Measurements from ENCODE around the gene PHF3.
"Not testable (repeated sequence)": the region's sequence is repeated elsewhere in the genome, so short reads cannot be mapped to it uniquely, and the experiment has no call there.

Gene PHF3

GRCh38 chr6:63706630-63707029 is 71.0 kb downstream of the PHF3 start:
- no peak for DNase-seq (ENCODE audit: low spot score)

- no peak for DNase-seq (ENCODE audit: low spot score)
These were observed 73.0 kb downstream of the PHF3 start for GRCh38 chr6:63708631-63709030.

GRCh38 chr6:63709148-63709547 is 73.5 kb downstream of the PHF3 start:
- no peak for DNase-seq (ENCODE audit: low spot score)

GRCh38 chr6:63713332-63713731 is 77.7 kb downstream of the PHF3 start:
- no peak for DNase-seq (ENCODE audit: low spot score)

- no peak for DNase-seq (ENCODE audit: low spot score)
These were observed 78.5 kb downstream of the PHF3 start for GRCh38 chr6:63714091-63714490.

- DNase-seq (ENCODE audit: low spot score) = no peak
These were observed 80.6 kb downstream of the PHF3 start for GRCh38 chr6:63716169-63716568.

- DNase-seq (ENCODE audit: low spot score) = no peak
These were observed 85.6 kb downstream of the PHF3 start for GRCh38 chr6:63721181-63721580.

GRCh38 chr6:63724721-63725120 is 89.1 kb downstream of the PHF3 start:
- no peak for DNase-seq (ENCODE audit: low spot score)

- DNase-seq (ENCODE audit: low spot score) = no peak
These were observed 94.7 kb downstream of the PHF3 start for GRCh38 chr6:63730311-63730710.

GRCh38 chr6:63731930-63732329 is 96.3 kb downstream of the PHF3 start:
- DNase-seq (ENCODE audit: low spot score) = no peak

GRCh38 chr6:63732336-63732735 is 96.7 kb downstream of the PHF3 start:
- DNase-seq (ENCODE audit: low spot score) = no peak

GRCh38 chr6:63734923-63735322 is 99.3 kb downstream of the PHF3 start:
- DNase-seq (ENCODE audit: low spot score) = no peak

- DNase-seq (ENCODE audit: low spot score) = not testable (repeated sequence)
These were observed 102.6 kb downstream of the PHF3 start for GRCh38 chr6:63738190-63738589.

GRCh38 chr6:63739094-63739687 is 103.6 kb downstream of the PHF3 start:
- DNase-seq (ENCODE audit: low spot score) = no peak

- peak; percentile 73 for DNase-seq (ENCODE audit: low spot score)
These were observed 105.1 kb downstream of the PHF3 start for GRCh38 chr6:63740709-63741108.

GRCh38 chr6:63742060-63742459 is 106.5 kb downstream of the PHF3 start:
- no peak for DNase-seq (ENCODE audit: low spot score)

- no peak for DNase-seq (ENCODE audit: low spot score)
These were observed 108.1 kb downstream of the PHF3 start for GRCh38 chr6:63743691-63744090.

- DNase-seq (ENCODE audit: low spot score) = no peak
These were observed 109.2 kb downstream of the PHF3 start for GRCh38 chr6:63744810-63745209.

- no peak for DNase-seq (ENCODE audit: low spot score)
These were observed 110.2 kb downstream of the PHF3 start for GRCh38 chr6:63745784-63746183.

- no peak for DNase-seq (ENCODE audit: low spot score)
These were observed 114.8 kb downstream of the PHF3 start for GRCh38 chr6:63750400-63750799.

- DNase-seq (ENCODE audit: low spot score) = not testable (repeated sequence)
These were observed 121.7 kb downstream of the PHF3 start for GRCh38 chr6:63757275-63757674.

- DNase-seq (ENCODE audit: low spot score) = no peak
These were observed 122.2 kb downstream of the PHF3 start for GRCh38 chr6:63757826-63758225.

- no peak for DNase-seq (ENCODE audit: low spot score)
These were observed 124.1 kb downstream of the PHF3 start for GRCh38 chr6:63759605-63760105.

GRCh38 chr6:63760199-63760598 is 124.6 kb downstream of the PHF3 start:
- no peak for DNase-seq (ENCODE audit: low spot score)
